HepG2 (cell line): ENCODE measurements around the gene POFUT1. TPM values are rescaled to one million over a fixed set of nuclear protein-coding genes. Genes with fewer than 3 reads are reported as not detected.
A peak's percentile ranks its signal among the peaks of the same experiment; 100 is the strongest.

Source experiments
- ATF7-NPFF ChIP-seq: sonication (generic); formaldehyde crosslinking; IDR thresholded peaks from 2 replicates; pipeline ENCODE4 v1.8.1; 2023; ENCODE audit warnings: mild to moderate bottlenecking, low read depth, missing genetic modification reagents, moderate library complexity
- ELF4 ChIP-seq: sonication (generic); formaldehyde crosslinking; IDR thresholded peaks from 2 replicates; pipeline ENCODE4 v1.5.0; 2020; ENCODE audit warnings: missing genetic modification reagents, mild to moderate bottlenecking, moderate library complexity, borderline replicate concordance
- FOXK2 ChIP-seq: fragments of 450-650 bp; IDR thresholded peaks from 2 replicates; pipeline ENCODE4 v1.6.1; 2016
- FOXO4 ChIP-seq: sonication (generic); formaldehyde crosslinking; conservative IDR thresholded peaks from 2 replicates; pipeline ENCODE4 v1.8.1; 2023; ENCODE audit warnings: missing genetic modification reagents
- HES4 ChIP-seq: sonication (generic); formaldehyde crosslinking; IDR thresholded peaks from 2 replicates; pipeline ENCODE4 v1.9.0; 2021; ENCODE audit warnings: mild to moderate bottlenecking, missing genetic modification reagents, borderline replicate concordance
- HMGXB3 ChIP-seq: sonication (generic); formaldehyde crosslinking; IDR thresholded peaks from 2 replicates; pipeline ENCODE4 v1.4.0; 2020; ENCODE audit warnings: missing genetic modification reagents, borderline replicate concordance
- JDP2 ChIP-seq: sonication (generic); formaldehyde crosslinking; IDR thresholded peaks from 2 replicates; pipeline ENCODE4 v1.8.1; 2022; ENCODE audit warnings: missing genetic modification reagents, borderline replicate concordance
- KLF6 ChIP-seq: IDR thresholded peaks from 2 replicates; pipeline ENCODE4 v1.8.0; 2016; ENCODE audit warnings: missing biosample characterization, missing genetic modification reagents
- NFE2L2 ChIP-seq: fragments of 150-350 bp; IDR thresholded peaks from 2 replicates; pipeline ENCODE4 v1.6.1; 2014; ENCODE audit warnings: low read length
- NFYB ChIP-seq: sonication (generic); formaldehyde crosslinking; IDR thresholded peaks from 2 replicates; pipeline ENCODE4 v1.4.0; 2020; ENCODE audit warnings: missing genetic modification reagents
- PTBP1 ChIP-seq: fragments of 200-400 bp; formaldehyde crosslinking; IDR thresholded peaks from 2 replicates; pipeline ENCODE4 v1.6.1; 2018; ENCODE audit warnings: low read length, low read depth; ENCODE audit not compliant: poor library complexity, severe bottlenecking
- RARG ChIP-seq: sonication (generic); formaldehyde crosslinking; IDR thresholded peaks from 2 replicates; pipeline ENCODE4 v1.4.0; 2020; ENCODE audit warnings: low read depth, mild to moderate bottlenecking, missing genetic modification reagents
- SMYD3 ChIP-seq: sonication (generic); formaldehyde crosslinking; IDR thresholded peaks from 2 replicates; pipeline ENCODE4 v1.8.1; 2023; ENCODE audit warnings: mild to moderate bottlenecking, missing genetic modification reagents
- TFAP4 ChIP-seq: sonication (generic); IDR thresholded peaks from 2 replicates; pipeline ENCODE4 v1.6.1; 2016; ENCODE audit warnings: low read depth, borderline replicate concordance
- ZNF253 ChIP-seq: sonication (generic); formaldehyde crosslinking; IDR thresholded peaks from 2 replicates; pipeline ENCODE4 v1.8.0; 2022; ENCODE audit warnings: mild to moderate bottlenecking, missing genetic modification reagents, borderline replicate concordance
- ZNF33A ChIP-seq: sonication (generic); formaldehyde crosslinking; IDR thresholded peaks from 2 replicates; pipeline ENCODE4 v1.5.1; 2020; ENCODE audit warnings: missing genetic modification reagents, mild to moderate bottlenecking, moderate library complexity, borderline replicate concordance
- ZNF496 ChIP-seq: sonication (generic); formaldehyde crosslinking; IDR thresholded peaks from 2 replicates; pipeline ENCODE4 v1.8.1; 2023; ENCODE audit warnings: mild to moderate bottlenecking, moderate library complexity, missing genetic modification reagents; ENCODE audit not compliant: insufficient replicate concordance
- ZNF530 ChIP-seq: sonication (generic); formaldehyde crosslinking; IDR thresholded peaks from 2 replicates; pipeline ENCODE4 v1.5.0; 2020; ENCODE audit warnings: low read depth, mild to moderate bottlenecking, missing genetic modification reagents
- ZNF614 ChIP-seq: IDR thresholded peaks from 2 replicates; pipeline ENCODE4 v1.6.1; 2018; ENCODE audit warnings: missing biosample characterization, missing genetic modification reagents, inconsistent platforms, borderline replicate concordance
- ZNF737 ChIP-seq: sonication (generic); formaldehyde crosslinking; IDR thresholded peaks from 2 replicates; pipeline ENCODE4 v1.5.0; 2020; ENCODE audit warnings: missing genetic modification reagents, mild to moderate bottlenecking, borderline replicate concordance
- polyA plus RNA-seq, 8 experiments: library from polyadenylated mRNA; depleted of rRNA in 3 of 8; stranded (reverse) in 7 of 8; unstranded in 1 of 8; fragments of >200 nt; fragmentation: Illumina TruSeq in 4 of 8; extraction: Trizol in 4 of 8; gene quantifications; 2 replicates each; pipeline versions ENCODE4 v1.2.1 to v1.2.3, GENCODE V29; 2011 to 2016; ENCODE audit warnings: low read depth in 4 of 8, missing spikeins in 1 of 8, mixed read lengths in 1 of 8; ENCODE audit not compliant: insufficient read depth in 1 of 8
- total RNA-seq, 5 experiments: library from RNA; depleted of rRNA; stranded (reverse); fragments of >200 nt; fragmentation: Illumina TruSeq; extraction: Trizol; gene quantifications; 2 replicates each; pipeline ENCODE4 v1.2.3, GENCODE V29; 2016; ENCODE audit warnings: low read depth in 1 of 5

Gene POFUT1
- total and polyA plus RNA-seq, 2 of the 13 experiments (the other 11 are each of a cell fraction or from before 2014, with no cell fraction given): 35.5 to 58.3 TPM

- TF ChIP-seq ZNF737 (CRISPR knock-in tag) (no peak), FOXO4 (CRISPR knock-in tag) (no peak), TFAP4 (peak; percentile 72; the same call in 1 of the 2 replicates), ZNF496 (CRISPR knock-in tag) (no peak), KLF6 (no peak), ELF4 (CRISPR knock-in tag) (peak; percentile 98), ZNF530 (no peak), NFYB (no peak; the same call in 1 of the 2 replicates), SMYD3 (CRISPR knock-in tag) (peak; percentile 86), PTBP1 (peak; percentile 32), FOXK2 (no peak), RARG (CRISPR knock-in tag) (no peak), ATF7-NPFF (CRISPR knock-in tag) (0 out of 2 replicates have a peak, but pooled peaks have one; percentile 17), ZNF33A (CRISPR knock-in tag) (no peak), HMGXB3 (CRISPR knock-in tag) (no peak; the same call in 1 of the 2 replicates), NFE2L2 (no peak), HES4 (CRISPR knock-in tag) (peak; percentile 88), ZNF614 (CRISPR knock-in tag) (peak; percentile 53; the same call in 1 of the 2 replicates), JDP2 (CRISPR knock-in tag) (no peak), ZNF253 (CRISPR knock-in tag) (no peak)
These were observed 69.9 kb downstream of the POFUT1 start, which contains the start of gene KIF3B (continued) for GRCh38 chr20:32277361-32278198.
